ENCODE results near the gene DMRTA2.

Gene DMRTA2

GRCh38 chr1:50419907-50420677 is 3.2 kb downstream of the DMRTA2 start:
- Histone ChIP-seq H3K27me3 (replicated peaks; ENCODE audit: control insufficient read depth, insufficient read depth, low read length) (peaks cover 10% of the 10 kb centered on the region), H3K4me3 (replicated peaks; ENCODE audit: low read depth, low read length) (no peak overlapping the region), H3K36me3 (ENCODE audit: control insufficient read depth, insufficient read depth, low read length) (no peaks in the 10 kb centered on the region)
- DNase-seq (ENCODE audit: extremely low read depth, insufficient read length) = no peak
- no peak for TF ChIP-seq CTCF (IDR thresholded peaks at IDR 0.05; ENCODE audit: insufficient read depth, low read length, poor library complexity, severe bottlenecking)

- TF ChIP-seq CTCF (IDR thresholded peaks at IDR 0.05; ENCODE audit: insufficient read depth, low read length, poor library complexity, severe bottlenecking) = no peak
- Histone ChIP-seq H3K4me3 (replicated peaks; ENCODE audit: low read depth, low read length) (no peak overlapping the region), H3K36me3 (ENCODE audit: control insufficient read depth, insufficient read depth, low read length) (no peaks in the 10 kb centered on the region), H3K27me3 (replicated peaks; ENCODE audit: control insufficient read depth, insufficient read depth, low read length) (peaks cover 10% of the 10 kb centered on the region)
- no peak for DNase-seq (ENCODE audit: extremely low read depth, insufficient read length)
Measured at GRCh38 chr1:50419192-50419906, 3.9 kb downstream of the DMRTA2 start.

- no peak overlapping the region for H3K4me3 ChIP-seq (replicated peaks; ENCODE audit: low read depth, low read length)
- DNase-seq (ENCODE audit: extremely low read depth, insufficient read length) = no peak
- TF ChIP-seq CTCF (IDR thresholded peaks at IDR 0.05; ENCODE audit: insufficient read depth, low read length, poor library complexity, severe bottlenecking) = no peak
- no peaks in the 10 kb centered on the region for H3K36me3 ChIP-seq (ENCODE audit: control insufficient read depth, insufficient read depth, low read length)
- H3K27me3 ChIP-seq (replicated peaks; ENCODE audit: control insufficient read depth, insufficient read depth, low read length) = peaks cover 10% of the 10 kb centered on the region
Measured at GRCh38 chr1:50418600-50419109, 4.6 kb downstream of the DMRTA2 start.

- TF ChIP-seq CTCF (IDR thresholded peaks at IDR 0.05; ENCODE audit: insufficient read depth, low read length, poor library complexity, severe bottlenecking) = no peak
- Histone ChIP-seq H3K36me3 (ENCODE audit: control insufficient read depth, insufficient read depth, low read length) (no peaks in the 10 kb centered on the region), H3K27me3 (replicated peaks; ENCODE audit: control insufficient read depth, insufficient read depth, low read length) (peaks cover 10% of the 10 kb centered on the region), H3K4me3 (replicated peaks; ENCODE audit: low read depth, low read length) (no peak overlapping the region)
- DNase-seq (ENCODE audit: extremely low read depth, insufficient read length) = no peak
Measured at GRCh38 chr1:50417946-50418599, 5.2 kb downstream of the DMRTA2 start.

- DNase-seq (ENCODE audit: extremely low read depth, insufficient read length) = no peak
- Histone ChIP-seq H3K36me3 (ENCODE audit: control insufficient read depth, insufficient read depth, low read length) (no peaks in the 10 kb centered on the region), H3K27me3 (replicated peaks; ENCODE audit: control insufficient read depth, insufficient read depth, low read length) (peaks cover 8% of the 10 kb centered on the region), H3K4me3 (replicated peaks; ENCODE audit: low read depth, low read length) (no peak overlapping the region)
- TF ChIP-seq CTCF (IDR thresholded peaks at IDR 0.05; ENCODE audit: insufficient read depth, low read length, poor library complexity, severe bottlenecking) = no peak
Measured at GRCh38 chr1:50417507-50417906, 5.7 kb downstream of the DMRTA2 start.

Measured in GM06990 (cell line).